ENCODE results near the gene DICER1.

DNA sequence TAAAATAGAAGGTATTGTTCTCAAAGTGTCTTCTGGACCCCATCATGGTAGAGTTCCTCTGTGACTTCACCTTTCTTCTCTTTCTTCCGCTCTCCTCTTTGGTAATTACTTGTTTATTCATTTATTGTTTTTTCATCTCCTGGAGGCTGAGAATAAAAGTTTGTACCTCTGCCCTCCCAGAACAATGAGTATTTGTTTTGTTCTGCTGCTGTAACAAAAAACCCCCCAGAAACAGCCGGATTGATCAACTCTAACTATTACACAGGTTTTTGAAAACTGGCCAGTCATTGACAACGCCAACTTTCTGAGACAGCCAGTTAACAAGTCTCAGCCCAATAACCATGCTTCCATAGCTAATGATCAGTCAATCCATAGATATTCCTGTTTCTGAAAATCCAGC is 8.2 kb upstream of the DICER1 start:
- no peak for TF ChIP-seq TEAD4 (CRISPR knock-in tag; IDR thresholded peaks at IDR 0.05)
- TF ChIP-seq, protein P1, sequence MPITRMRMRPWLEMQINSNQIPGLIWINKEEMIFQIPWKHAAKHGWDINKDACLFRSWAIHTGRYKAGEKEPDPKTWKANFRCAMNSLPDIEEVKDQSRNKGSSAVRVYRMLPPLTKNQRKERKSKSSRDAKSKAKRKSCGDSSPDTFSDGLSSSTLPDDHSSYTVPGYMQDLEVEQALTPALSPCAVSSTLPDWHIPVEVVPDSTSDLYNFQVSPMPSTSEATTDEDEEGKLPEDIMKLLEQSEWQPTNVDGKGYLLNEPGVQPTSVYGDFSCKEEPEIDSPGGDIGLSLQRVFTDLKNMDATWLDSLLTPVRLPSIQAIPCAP (CRISPR knock-in tag; IDR thresholded peaks at IDR 0.05): no peak
- TF ChIP-seq, protein P2, sequence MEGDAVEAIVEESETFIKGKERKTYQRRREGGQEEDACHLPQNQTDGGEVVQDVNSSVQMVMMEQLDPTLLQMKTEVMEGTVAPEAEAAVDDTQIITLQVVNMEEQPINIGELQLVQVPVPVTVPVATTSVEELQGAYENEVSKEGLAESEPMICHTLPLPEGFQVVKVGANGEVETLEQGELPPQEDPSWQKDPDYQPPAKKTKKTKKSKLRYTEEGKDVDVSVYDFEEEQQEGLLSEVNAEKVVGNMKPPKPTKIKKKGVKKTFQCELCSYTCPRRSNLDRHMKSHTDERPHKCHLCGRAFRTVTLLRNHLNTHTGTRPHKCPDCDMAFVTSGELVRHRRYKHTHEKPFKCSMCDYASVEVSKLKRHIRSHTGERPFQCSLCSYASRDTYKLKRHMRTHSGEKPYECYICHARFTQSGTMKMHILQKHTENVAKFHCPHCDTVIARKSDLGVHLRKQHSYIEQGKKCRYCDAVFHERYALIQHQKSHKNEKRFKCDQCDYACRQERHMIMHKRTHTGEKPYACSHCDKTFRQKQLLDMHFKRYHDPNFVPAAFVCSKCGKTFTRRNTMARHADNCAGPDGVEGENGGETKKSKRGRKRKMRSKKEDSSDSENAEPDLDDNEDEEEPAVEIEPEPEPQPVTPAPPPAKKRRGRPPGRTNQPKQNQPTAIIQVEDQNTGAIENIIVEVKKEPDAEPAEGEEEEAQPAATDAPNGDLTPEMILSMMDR (IDR thresholded peaks at IDR 0.05): no peak
